GM19238 (cell line): ENCODE results near the gene TMEM190.
A peak's percentile ranks its signal among the peaks of the same experiment; 100 is the strongest.
"Not testable (repeated sequence)": the region's sequence is repeated elsewhere in the genome, so short reads cannot be mapped to it uniquely, and the experiment has no call there.

Experiments used
- DNase-seq: peaks from one replicate; pipeline ENCODE4 v3.0.0; 2011; ENCODE audit warnings: low spot score; ENCODE audit not compliant: insufficient read length

The TMEM190 gene

GRCh38 chr19:55389386-55390317 is 13.0 kb downstream of the TMEM190 start:
- no peak for DNase-seq

GRCh38 chr19:55390461-55390880 is 13.8 kb downstream of the TMEM190 start:
- no peak for DNase-seq

- DNase-seq, result no peak
Measured at GRCh38 chr19:55391191-55391670, 14.6 kb downstream of the TMEM190 start.

GRCh38 chr19:55391702-55392615 is 15.3 kb downstream of the TMEM190 start:
- no peak for DNase-seq

GRCh38 chr19:55392820-55393761 is 16.5 kb downstream of the TMEM190 start:
- no peak for DNase-seq

GRCh38 chr19:55398200-55398925 is 21.7 kb downstream of the TMEM190 start:
- DNase-seq, result no peak

GRCh38 chr19:55400281-55401087 is 23.9 kb downstream of the TMEM190 start:
- DNase-seq, result no peak

- DNase-seq, result not testable (repeated sequence)
Measured at GRCh38 chr19:55401390-55401789, 24.8 kb downstream of the TMEM190 start.

GRCh38 chr19:55402509-55402908 is 25.9 kb downstream of the TMEM190 start:
- DNase-seq, result no peak

GRCh38 chr19:55405638-55406037 is 29.0 kb downstream of the TMEM190 start:
- DNase-seq, result no peak

GRCh38 chr19:55406091-55406825 is 29.6 kb downstream of the TMEM190 start:
- no peak for DNase-seq

GRCh38 chr19:55406826-55407549 is 30.4 kb downstream of the TMEM190 start:
- peak; percentile 54 for DNase-seq

GRCh38 chr19:55407550-55407799 is 30.8 kb downstream of the TMEM190 start, which contains the start of gene UBE2S:
Gene UBE2S (minus strand): TSS chr19:55407788. CDS start chr19:55407589, 199 bp downstream.
- not testable (repeated sequence) for DNase-seq

GRCh38 chr19:55407800-55408532 is 31.3 kb downstream of the TMEM190 start:
- peak; percentile 99 for DNase-seq

GRCh38 chr19:55408533-55408872 is 31.9 kb downstream of the TMEM190 start:
- no peak for DNase-seq

- not testable (repeated sequence) for DNase-seq
Measured at GRCh38 chr19:55409179-55409578, 32.6 kb downstream of the TMEM190 start.

- DNase-seq, result no peak
Measured at GRCh38 chr19:55410168-55410567, 33.5 kb downstream of the TMEM190 start.
